NAMALWA (cell line): ENCODE data around the gene TAF13.
A peak's percentile ranks its signal among the peaks of the same experiment; 100 is the strongest.

Experiments
- DNase-seq: peaks from one replicate; pipeline ENCODE4 v3.0.0-alpha.2; 2015; ENCODE audit warnings: low spot score

The TAF13 gene

DNA sequence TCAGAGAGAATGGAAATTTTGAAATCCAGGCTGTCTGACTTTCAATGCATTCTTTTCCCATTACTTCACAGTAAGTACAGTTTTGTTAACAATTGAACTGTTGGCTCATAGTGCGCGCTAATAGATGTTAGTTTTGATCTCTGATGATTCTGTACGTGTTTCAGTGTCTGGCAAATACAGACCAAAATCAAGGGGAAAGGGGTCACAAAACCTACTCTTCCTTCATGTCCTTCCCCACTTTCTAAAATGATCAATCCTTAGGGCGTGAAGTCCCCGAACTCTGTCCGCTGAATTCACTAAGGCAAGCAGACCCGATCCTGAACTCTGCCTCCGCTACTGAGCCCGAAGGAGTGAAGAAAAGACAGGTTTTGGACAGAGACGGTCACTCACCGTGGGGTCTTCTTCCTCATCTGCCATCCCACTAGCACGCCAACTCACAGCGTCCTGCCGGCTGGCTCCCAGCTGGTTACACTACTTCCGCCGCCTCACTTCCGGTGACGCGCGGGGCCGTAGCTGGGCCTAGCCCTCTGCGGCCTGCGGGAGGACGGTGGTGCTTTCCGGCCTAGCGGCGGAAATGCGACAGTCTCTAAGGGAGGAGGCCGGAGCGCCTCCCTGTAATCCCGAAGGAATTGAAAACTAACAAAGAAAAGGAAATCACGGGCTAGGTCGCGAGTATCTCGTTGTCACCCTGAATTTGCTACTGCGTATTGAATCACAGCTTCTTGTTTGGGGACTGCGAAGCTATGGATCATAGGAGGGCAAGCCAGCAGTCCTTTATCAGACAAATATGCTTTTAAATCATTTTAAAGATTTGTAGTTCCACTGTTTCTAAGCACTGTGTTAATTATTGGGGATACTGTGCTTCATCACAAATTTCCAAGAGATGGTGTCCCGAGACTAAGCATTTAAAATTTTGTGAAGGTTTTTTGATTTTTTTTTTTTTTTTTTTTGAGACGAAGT, at the start of gene TAF13:
TSS of gene TAF13 (minus strand) at position 473 of the 960 bp plus-strand sequence. CDS start at position 417, 56 bp downstream.
- peak; percentile 94 for DNase-seq

- DNase-seq: no peak
These were observed 44.6 kb upstream of the TAF13 start for GRCh38 chr1:109120356-109120755.

DNA sequence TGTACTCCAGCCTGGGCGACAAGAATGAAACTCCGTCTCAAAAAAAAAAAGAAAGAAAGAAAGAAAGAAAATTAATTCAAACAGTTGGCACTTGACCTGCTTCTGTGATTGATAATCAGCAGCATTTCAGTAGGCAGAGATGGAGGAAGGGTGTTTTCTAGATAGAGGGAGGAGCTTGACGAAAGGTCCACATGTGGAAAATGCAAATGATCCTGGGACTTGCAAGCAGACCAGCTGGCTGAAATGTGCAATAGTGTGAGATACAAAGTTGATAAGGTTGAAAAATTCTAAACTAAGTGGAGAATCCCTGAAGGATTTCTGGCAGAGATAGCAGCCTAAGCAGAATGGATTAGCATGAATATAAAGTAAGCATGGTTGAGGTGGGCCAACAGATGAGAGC, 42.3 kb upstream of the TAF13 start:
- peak; percentile 36 for DNase-seq

DNA sequence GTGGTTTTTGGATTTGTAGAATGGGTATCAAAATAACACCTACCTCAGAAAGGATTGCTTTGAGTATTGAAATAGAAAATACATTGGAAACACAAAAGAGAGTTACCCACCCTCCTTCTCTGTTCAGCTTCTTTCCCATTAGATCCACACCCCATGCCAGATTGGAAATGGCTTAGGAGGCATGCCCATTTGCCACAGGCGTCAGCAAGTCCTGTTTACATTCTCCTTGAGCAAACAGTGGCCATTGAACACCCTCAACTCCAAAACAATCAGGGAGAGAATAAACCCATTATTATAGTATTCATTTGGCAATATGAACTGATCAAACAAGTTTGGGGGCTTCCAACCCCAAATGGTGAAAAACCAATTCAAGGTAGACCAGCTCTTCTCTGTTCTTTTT, 40.5 kb upstream of the TAF13 start:
- DNase-seq: no peak

DNA sequence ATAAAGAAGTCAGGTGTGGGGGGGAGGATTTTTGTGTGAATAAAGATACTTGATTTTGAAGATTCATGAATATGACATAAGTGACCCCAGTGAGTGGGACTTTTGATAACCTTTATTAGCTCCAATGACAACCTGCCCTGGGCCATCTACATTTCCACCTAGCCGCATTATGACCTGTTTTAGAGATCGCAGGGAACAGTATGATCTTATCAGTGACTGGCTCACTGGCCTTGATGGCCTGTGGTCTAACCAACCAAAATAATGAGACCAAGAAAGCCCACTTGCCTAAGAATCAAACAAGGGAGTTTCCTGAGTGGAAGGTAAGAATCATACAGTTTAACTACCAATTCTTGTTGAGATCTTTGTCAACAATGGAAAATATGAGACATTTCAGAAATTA, 39.9 kb upstream of the TAF13 start:
- no peak for DNase-seq

GRCh38 chr1:109114342-109114674, 38.5 kb upstream of the TAF13 start:
- no peak for DNase-seq

DNA sequence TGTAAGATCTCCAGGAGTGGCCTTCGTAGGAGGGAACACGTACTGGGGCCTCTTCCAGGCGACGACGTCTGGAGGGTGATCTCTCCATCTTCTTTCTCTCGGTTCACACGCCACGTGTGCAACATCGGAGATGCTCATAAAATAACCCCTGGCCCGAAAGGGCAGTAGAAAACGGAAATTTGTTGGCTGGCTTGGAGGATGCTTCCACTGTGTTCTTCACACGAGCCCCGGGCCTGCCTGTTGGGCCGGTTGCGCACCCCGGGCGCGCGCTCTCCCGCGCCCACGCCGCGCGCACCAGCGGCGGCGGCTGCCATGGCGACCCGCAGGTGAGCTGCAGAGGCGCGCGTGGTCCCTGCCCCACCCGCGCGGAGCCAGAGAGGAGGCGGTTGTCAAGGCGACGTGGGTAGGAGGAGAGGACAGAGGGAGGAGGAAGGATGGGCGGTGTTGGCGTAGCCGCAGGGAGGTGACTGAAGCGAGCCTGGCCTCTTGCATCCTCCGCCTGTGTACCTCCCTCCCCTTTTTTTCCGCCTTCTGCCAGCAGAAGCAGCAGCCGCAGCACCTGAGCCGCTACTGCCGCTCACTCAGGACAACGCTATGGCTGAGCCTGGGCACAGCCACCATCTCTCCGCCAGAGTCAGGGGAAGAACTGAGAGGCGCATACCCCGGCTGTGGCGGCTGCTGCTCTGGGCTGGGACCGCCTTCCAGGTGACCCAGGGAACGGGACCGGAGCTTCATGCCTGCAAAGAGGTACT, 38.0 kb upstream of the TAF13 start, which contains the start of gene ELAPOR1:
TSS of gene ELAPOR1 (plus strand) at position 526 of the 752 bp plus-strand sequence. CDS start at position 595, 69 bp downstream.
- no peak for DNase-seq

- DNase-seq: peak; percentile 90
These were observed 37.0 kb upstream of the TAF13 start for GRCh38 chr1:109112652-109113285.

DNA sequence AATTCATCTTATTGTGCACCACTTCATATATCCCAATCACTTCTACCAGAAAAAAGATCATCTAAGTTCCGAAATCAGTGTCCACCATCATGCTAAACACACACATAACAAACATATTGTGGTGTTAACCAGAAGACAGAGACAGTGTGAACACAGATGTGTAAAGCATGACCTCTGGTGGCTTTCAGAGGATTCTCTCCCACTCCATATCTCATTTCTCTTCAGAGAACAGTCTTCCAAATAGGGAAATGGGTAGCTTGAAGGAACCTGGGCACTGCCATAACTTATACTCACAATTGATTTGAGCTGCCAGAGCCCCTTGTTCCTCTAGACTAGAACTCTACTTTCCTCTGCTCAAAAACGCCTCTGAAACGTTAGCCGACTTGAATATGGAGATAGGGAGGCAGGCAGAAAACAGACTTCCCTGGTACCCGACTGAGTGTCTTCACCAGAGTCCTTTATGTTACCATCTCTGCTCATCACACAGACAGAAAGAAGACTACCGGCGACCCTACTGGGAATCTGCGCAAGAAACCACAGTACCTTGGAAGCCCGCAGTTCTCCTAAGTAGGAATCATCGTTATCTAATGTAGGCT, 36.4 kb upstream of the TAF13 start:
- DNase-seq: peak; percentile 78

- no peak for DNase-seq
These were observed 35.7 kb upstream of the TAF13 start for GRCh38 chr1:109111386-109112055.

DNA sequence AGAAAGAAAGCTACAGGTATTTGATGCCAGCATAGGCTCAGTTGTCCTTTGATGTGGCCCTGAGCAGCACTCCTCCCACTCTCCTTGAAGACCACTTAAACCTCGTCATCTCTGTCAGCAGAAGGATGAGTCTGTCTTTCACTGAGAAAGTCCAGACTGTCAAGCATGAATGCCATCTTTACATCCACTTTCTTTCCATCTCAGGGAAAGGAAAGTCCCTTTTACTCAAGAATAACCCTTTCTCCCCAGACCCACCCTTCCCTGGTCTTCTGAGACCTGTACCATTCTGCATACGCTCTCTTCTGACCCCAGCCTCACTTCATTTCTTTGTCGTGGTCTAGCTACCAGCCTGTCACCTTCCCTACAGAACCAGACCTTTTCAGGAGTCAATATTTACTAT, 34.1 kb upstream of the TAF13 start:
- DNase-seq: no peak

DNA sequence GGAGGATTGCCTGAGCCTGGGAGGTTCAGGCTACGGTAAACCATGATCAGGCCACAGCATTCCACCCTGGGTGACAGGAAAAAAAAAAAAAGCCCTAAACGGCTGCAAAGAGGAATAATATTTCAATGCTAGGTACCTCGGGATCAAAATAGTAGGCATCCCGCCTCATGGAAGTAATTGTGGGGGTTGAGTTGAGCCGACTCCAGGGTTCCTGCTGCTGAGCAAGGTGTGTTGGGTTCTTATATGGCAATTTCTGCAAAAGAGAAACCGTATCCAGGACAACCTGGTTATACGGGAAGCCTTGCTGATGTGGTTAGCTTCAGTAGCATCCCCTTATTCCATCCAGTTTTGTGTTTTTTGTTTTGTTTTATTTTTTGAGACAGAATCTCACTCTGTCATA, 32.0 kb upstream of the TAF13 start:
- DNase-seq: no peak

GRCh38 chr1:109105881-109106280, 30.1 kb upstream of the TAF13 start:
- DNase-seq: no peak

DNA sequence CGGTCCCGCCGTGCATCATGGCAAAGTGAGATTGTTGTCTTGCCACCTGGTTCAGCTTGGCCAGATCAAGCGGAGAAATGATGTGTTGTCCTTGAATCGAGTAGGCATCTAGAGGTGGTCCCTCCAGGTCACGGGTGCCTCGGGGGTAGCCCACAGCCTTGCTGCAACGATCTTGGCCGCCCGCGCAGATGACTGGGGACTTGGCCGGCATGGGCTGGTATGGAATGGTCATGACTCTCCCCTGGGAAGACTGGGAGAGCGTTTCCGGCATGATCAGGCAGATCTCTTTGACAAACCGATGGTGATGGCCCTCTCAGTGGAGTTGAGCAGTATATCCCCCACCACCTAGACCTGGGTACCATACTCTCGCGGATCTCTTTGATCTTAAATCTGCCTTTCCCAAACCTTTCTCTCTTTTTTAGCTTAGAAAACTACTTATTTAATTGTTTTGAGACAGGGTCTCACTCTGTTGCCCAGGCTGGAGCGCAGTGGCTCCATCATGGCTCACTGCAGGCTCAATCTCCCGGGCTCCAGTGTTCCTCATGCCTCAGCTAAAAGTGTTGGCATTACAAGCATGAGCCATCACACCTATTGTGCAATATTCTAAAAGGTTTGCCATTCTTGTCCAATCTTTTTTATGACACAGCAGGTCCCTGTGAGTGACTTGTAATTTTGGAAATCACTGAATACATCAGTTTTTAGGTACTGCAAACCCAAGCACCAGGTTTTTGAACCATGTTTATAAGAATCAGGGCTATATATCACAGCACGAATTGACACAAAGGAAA, 28.8 kb upstream of the TAF13 start:
- no peak for DNase-seq

GRCh38 chr1:109099938-109100773, 24.4 kb upstream of the TAF13 start:
- peak; percentile 98 for DNase-seq

- no peak for DNase-seq
These were observed 20.3 kb upstream of the TAF13 start for GRCh38 chr1:109096120-109096519.

DNA sequence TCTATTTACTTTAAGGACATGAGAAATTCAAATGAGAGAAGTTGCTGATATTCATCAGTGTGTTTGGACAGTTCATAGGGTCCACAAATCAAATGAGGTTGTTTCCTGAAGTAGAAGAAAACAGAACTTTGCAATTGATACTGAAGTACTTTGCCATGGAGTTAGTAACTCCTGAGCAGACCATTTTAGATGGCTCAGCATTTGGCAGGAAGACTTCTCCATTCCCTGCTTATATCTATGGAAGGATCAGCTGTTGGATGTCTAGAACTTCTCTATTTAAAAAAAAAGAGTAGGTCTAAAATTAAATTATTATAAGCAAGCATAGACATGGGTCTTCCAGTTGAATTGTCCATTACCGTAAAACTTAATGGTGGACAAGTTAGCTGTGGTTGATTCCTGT, 19.8 kb upstream of the TAF13 start:
- no peak for DNase-seq

DNA sequence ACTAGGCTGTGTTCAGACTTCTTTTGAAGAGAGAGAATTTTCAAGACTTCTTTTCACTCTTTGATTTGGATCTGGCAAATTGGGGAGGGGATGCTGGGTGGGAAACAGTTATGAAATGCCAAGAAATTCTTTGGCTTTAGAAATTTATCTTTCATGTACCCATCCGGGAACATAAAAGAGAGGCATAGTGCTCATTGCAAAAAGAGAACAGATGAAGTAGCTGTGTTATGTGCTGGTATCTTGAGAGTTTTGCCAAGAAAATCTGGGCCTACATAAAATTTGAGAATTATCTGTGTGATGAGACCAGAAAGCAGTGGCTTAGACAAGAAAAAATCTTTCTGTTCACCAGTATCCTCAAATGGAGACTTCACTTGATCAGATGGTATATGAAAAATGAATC, 19.1 kb upstream of the TAF13 start:
- DNase-seq: no peak

DNA sequence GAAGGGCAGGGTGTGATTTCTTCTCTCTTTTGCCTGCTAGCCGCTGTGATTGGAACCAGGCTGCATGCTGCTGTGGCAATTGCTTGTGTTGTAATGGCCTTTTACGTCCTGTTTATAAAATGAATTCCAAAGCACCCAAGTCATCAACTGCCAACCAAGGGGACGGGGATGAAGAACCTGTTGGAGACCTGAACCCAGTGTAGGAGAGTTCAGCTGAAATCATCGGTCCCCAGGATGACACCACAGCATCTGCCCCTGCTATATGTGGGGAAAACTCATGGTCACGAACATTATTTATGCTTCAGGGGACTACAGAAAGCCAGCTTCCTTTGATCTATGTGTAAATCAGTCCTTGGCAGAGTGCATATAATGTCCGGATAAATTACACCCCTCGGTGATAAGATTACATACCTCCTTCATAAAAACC, 18.6 kb upstream of the TAF13 start:
- no peak for DNase-seq

- no peak for DNase-seq
These were observed 16.0 kb upstream of the TAF13 start for GRCh38 chr1:109091839-109092193.
